HG03520 (cell line): ENCODE data around the gene APCDD1L.
"Not testable (repeated sequence)": the region's sequence is repeated elsewhere in the genome, so short reads cannot be mapped to it uniquely, and the experiment has no call there.

ENCODE experiments used
- ATAC-seq: cut with Tn5 transposase; IDR thresholded peaks from one replicate; pipeline ENCODE4 v1.9.1; 2021; ENCODE audit warnings: mild to moderate bottlenecking, moderate library complexity; ENCODE audit not compliant: unreplicated experiment

Gene APCDD1L

GRCh38 chr20:58518387-58518786 is 3.2 kb upstream of the APCDD1L start:
- ATAC-seq, result no peak

GRCh38 chr20:58514321-58515232 is 622 bp downstream of the APCDD1L start:
- no peak for ATAC-seq

GRCh38 chr20:58513580-58514285 is 1.5 kb downstream of the APCDD1L start:
- no peak for ATAC-seq

GRCh38 chr20:58512808-58513552 is 2.2 kb downstream of the APCDD1L start:
- no peak for ATAC-seq

GRCh38 chr20:58511861-58512260 is 3.3 kb downstream of the APCDD1L start:
- ATAC-seq, result no peak

- no peak for ATAC-seq
Observed at GRCh38 chr20:58511364-58511763, 3.8 kb downstream of the APCDD1L start.

- no peak for ATAC-seq
Observed at GRCh38 chr20:58510921-58511320, 4.3 kb downstream of the APCDD1L start.

- ATAC-seq, result no peak
Observed at GRCh38 chr20:58508762-58509395, 6.3 kb downstream of the APCDD1L start.

- ATAC-seq, result not testable (repeated sequence)
Observed at GRCh38 chr20:58506999-58507398, 8.2 kb downstream of the APCDD1L start.

GRCh38 chr20:58504566-58504965 is 10.6 kb downstream of the APCDD1L start:
- no peak for ATAC-seq

- ATAC-seq, result no peak
Observed at GRCh38 chr20:58503668-58504067, 11.5 kb downstream of the APCDD1L start.

- ATAC-seq, result no peak
Observed at GRCh38 chr20:58500256-58500655, 14.9 kb downstream of the APCDD1L start.

GRCh38 chr20:58498470-58499068 is 16.6 kb downstream of the APCDD1L start:
- ATAC-seq, result no peak

GRCh38 chr20:58497724-58498469 is 17.3 kb downstream of the APCDD1L start:
- no peak for ATAC-seq

- ATAC-seq, result no peak
Observed at GRCh38 chr20:58497076-58497641, 18.0 kb downstream of the APCDD1L start.

GRCh38 chr20:58496429-58496769 is 18.8 kb downstream of the APCDD1L start:
- no peak for ATAC-seq

GRCh38 chr20:58495623-58496428 is 19.4 kb downstream of the APCDD1L start:
- no peak for ATAC-seq

- no peak for ATAC-seq
Observed at GRCh38 chr20:58494923-58495622, 20.1 kb downstream of the APCDD1L start.
